Adipose tissue (tissue), 3 donors: Measurements from ENCODE around the gene RALGDS. TPM values are rescaled to one million over a fixed set of nuclear protein-coding genes. Genes with fewer than 3 reads are reported as not detected.
"Not testable (repeated sequence)": the region's sequence is repeated elsewhere in the genome, so short reads cannot be mapped to it uniquely, and the experiment has no call there.

Source experiments
- H3K27ac ChIP-seq: one replicate; pipeline ENCODE4 v1.5.1; 2013; ENCODE audit warnings: low read depth, low read length
- WGBS, 3 donors: extraction: QIAGEN DNeasy Blood & Tissue Kit; methylation state at CpG; one replicate each; pipeline ENCODE4 v1.1.7; 2013; 5-methylcytosine and 5-hydroxymethylcytosine counted together
- polyA plus RNA-seq, 3 donors: library from polyadenylated mRNA; stranded (reverse); fragments of 200-250 nt; gene quantifications; one replicate each; pipeline ENCODE4 v1.2.3, GENCODE V29; 2013
- donor health status: healthy with polysubstance abuse.
- donor health status: Bipolar disorder and iron deficiency.
- donor health status: healthy.

The RALGDS gene
- polyA plus RNA-seq, 3 donors = 31.0 to 98.2 (median 68.8) TPM

GRCh38 chr9:133081957-133082644 is 38.9 kb downstream of the RALGDS start:
- not testable (repeated sequence) for H3K27ac ChIP-seq
- WGBS, 3 donors = 53 to 85% (median 76%) methylated on average over 5 to 7 of the region's 12 CpGs

- H3K27ac ChIP-seq = not testable (repeated sequence)
Measured at GRCh38 chr9:133080786-133081779, 40.0 kb downstream of the RALGDS start.

GRCh38 chr9:133080161-133080560 is 40.9 kb downstream of the RALGDS start:
- H3K27ac ChIP-seq = no peak overlapping the region
- WGBS, 3 donors = 74 to 90% (median 88%) methylated on average over 7 of the region's 7 CpGs

More at GRCh38 chr9:133080786-133081779, 40.0 kb downstream of the RALGDS start:
- 71 to 86% (median 78%) methylated on average over 8 to 10 of the region's 18 CpGs for WGBS, 3 donors

- no peak overlapping the region for H3K27ac ChIP-seq
- WGBS, 3 donors = 87 to 90% (median 87%) methylated on average over 14 of the region's 14 CpGs
Measured at GRCh38 chr9:133078486-133078885, 42.6 kb downstream of the RALGDS start.

GRCh38 chr9:133076691-133077090 is 44.3 kb downstream of the RALGDS start:
- WGBS, 3 donors = 80 to 85% (median 85%) methylated on average over 4 of the region's 4 CpGs
- H3K27ac ChIP-seq = no peak overlapping the region

- no peak overlapping the region for H3K27ac ChIP-seq
- 56 to 60% (median 59%) methylated on average over 4 of the region's 4 CpGs for WGBS, 3 donors
Measured at GRCh38 chr9:133075925-133076630, 45.0 kb downstream of the RALGDS start.

- H3K27ac ChIP-seq = no peak overlapping the region
- 27 to 67% (median 60%) methylated on average over 8 of the region's 8 CpGs for WGBS, 3 donors
Measured at GRCh38 chr9:133074111-133074651, 46.9 kb downstream of the RALGDS start.

GRCh38 chr9:133073086-133074014 is 47.7 kb downstream of the RALGDS start:
- WGBS, 3 donors = 36 to 80% (median 76%) methylated on average over 12 of the region's 12 CpGs
- no peak overlapping the region for H3K27ac ChIP-seq

- not testable (repeated sequence) for H3K27ac ChIP-seq
- WGBS, 3 donors = 41 to 99% (median 96%) methylated on average over 5 of the region's 5 CpGs
Measured at GRCh38 chr9:133072210-133072609, 48.8 kb downstream of the RALGDS start.

- no peak overlapping the region for H3K27ac ChIP-seq
- WGBS, 3 donors = 38 to 88% (median 86%) methylated on average over 18 to 33 of the region's 33 CpGs
Measured at GRCh38 chr9:133071484-133072150, 49.4 kb downstream of the RALGDS start.

- H3K27ac ChIP-seq = not testable (repeated sequence)
Measured at GRCh38 chr9:133070985-133071384, 50.1 kb downstream of the RALGDS start.

GRCh38 chr9:133070500-133070961 is 50.5 kb downstream of the RALGDS start:
- WGBS, 3 donors = 42 to 93% (median 93%) methylated on average over 17 of the region's 17 CpGs
- H3K27ac ChIP-seq = not testable (repeated sequence)

More at GRCh38 chr9:133070985-133071384, 50.1 kb downstream of the RALGDS start:
- 58 to 92% (median 91%) methylated on average over 14 to 22 of the region's 31 CpGs for WGBS, 3 donors

GRCh38 chr9:133068431-133068830 is 52.6 kb downstream of the RALGDS start:
- H3K27ac ChIP-seq = not testable (repeated sequence)
- WGBS, 3 donors = 39 to 100% (median 89%) methylated on average over 1 to 2 of the region's 15 CpGs

GRCh38 chr9:133067813-133068212 is 53.2 kb downstream of the RALGDS start:
- no peak overlapping the region for H3K27ac ChIP-seq
- WGBS, 3 donors = 48 to 88% (median 84%) methylated on average over 11 of the region's 11 CpGs

GRCh38 chr9:133067006-133067405 is 54.0 kb downstream of the RALGDS start:
- H3K27ac ChIP-seq = no peak overlapping the region
- 44 to 94% (median 90%) methylated on average over 10 to 11 of the region's 11 CpGs for WGBS, 3 donors

- 43 to 95% (median 93%) methylated on average over 23 to 25 of the region's 25 CpGs for WGBS, 3 donors
Measured at GRCh38 chr9:133066181-133066983, 54.7 kb downstream of the RALGDS start.

More at GRCh38 chr9:133066181-133066983, 54.7 kb downstream of the RALGDS start:
- H3K27ac ChIP-seq = no peak overlapping the region
